ENCODE results near the gene CLNK. TPM values are rescaled to one million over a fixed set of nuclear protein-coding genes. Genes with fewer than 3 reads are reported as not detected.

Gene CLNK, protein sequence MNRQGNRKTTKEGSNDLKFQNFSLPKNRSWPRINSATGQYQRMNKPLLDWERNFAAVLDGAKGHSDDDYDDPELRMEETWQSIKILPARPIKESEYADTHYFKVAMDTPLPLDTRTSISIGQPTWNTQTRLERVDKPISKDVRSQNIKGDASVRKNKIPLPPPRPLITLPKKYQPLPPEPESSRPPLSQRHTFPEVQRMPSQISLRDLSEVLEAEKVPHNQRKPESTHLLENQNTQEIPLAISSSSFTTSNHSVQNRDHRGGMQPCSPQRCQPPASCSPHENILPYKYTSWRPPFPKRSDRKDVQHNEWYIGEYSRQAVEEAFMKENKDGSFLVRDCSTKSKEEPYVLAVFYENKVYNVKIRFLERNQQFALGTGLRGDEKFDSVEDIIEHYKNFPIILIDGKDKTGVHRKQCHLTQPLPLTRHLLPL
- total RNA-seq (2014; rRNA removed; shearing (Covaris generic)): 0.05 TPM in 1 of 2 replicates, not detected in the other
- 2.0 TPM in 2 replicates for total RNA-seq (2022)
- percentile 35 among the genes with signal in this experiment for Bru-seq, nascent RNA
- percentile 39 among the genes with signal in this experiment for BruChase-seq, experiment 1, labeled RNA remaining after a 6-hour chase
- percentile 37 among the genes with signal in this experiment for BruChase-seq, experiment 2, labeled RNA remaining after a 2-hour chase
- long read RNA-seq, partial matches to known transcripts: 2 of 8 reads
- long read RNA-seq, other reads (novel, unspliced or antisense): 6 of 8 reads

DNA sequence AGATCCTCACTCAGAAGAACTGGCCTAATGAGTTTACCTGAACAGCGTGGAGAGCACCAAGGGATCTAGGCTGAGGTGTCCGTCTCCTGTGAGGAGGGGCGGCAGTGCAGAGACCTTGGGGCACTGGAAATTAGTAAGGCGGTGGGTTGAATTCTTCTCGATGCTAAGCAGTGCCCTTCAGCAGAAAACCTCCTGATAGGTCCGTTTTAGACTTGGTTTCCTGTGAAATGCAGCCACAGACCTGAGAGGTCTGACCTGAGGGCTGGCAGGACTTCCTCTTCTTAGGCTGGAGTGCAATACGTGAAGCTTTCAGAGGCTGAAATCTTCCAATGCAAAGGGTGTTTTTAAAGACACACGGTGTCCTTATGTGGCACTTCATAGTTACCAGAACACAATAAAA, at the start of gene CLNK:
CLNK (minus strand) TSS at position 138 of the 400 bp plus-strand sequence. CDS start 16,899 bp downstream, outside the sequence.
- TF ChIP-seq, protein P1, sequence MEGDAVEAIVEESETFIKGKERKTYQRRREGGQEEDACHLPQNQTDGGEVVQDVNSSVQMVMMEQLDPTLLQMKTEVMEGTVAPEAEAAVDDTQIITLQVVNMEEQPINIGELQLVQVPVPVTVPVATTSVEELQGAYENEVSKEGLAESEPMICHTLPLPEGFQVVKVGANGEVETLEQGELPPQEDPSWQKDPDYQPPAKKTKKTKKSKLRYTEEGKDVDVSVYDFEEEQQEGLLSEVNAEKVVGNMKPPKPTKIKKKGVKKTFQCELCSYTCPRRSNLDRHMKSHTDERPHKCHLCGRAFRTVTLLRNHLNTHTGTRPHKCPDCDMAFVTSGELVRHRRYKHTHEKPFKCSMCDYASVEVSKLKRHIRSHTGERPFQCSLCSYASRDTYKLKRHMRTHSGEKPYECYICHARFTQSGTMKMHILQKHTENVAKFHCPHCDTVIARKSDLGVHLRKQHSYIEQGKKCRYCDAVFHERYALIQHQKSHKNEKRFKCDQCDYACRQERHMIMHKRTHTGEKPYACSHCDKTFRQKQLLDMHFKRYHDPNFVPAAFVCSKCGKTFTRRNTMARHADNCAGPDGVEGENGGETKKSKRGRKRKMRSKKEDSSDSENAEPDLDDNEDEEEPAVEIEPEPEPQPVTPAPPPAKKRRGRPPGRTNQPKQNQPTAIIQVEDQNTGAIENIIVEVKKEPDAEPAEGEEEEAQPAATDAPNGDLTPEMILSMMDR (conservative IDR thresholded peaks at IDR 0.05; ENCODE audit: low read length): no peak
- no peak for TF ChIP-seq EZH2phosphoT487 (IDR thresholded peaks at IDR 0.05; ENCODE audit: borderline replicate concordance, low read depth, low read length)
- peak; percentile 41 for DNase-seq (ENCODE audit: low spot score)
- H3K9me3 ChIP-seq (ENCODE audit: low read length): no peaks in the 10 kb centered on the region
- intact Hi-C loops (cut with micrococcal nuclease; ENCODE audit: unreplicated experiment): no loop called here
- H3K9me2 ChIP-seq (ENCODE audit: insufficient read depth, low read length): no peaks in the 10 kb centered on the region
- POLR2A ChIA-PET: interaction anchor here (1.1 to 3.0 kb wide), 3 partner anchors 10 to 37 kb away, joined by 5 to 14 read pairs (median 9); no protein-coding TSS in a partner anchor
- H3K27ac ChIP-seq (ENCODE audit: low read depth, low read length, poor library complexity, severe bottlenecking): no peak within 1 kb of the TSS
- H4K20me1 ChIP-seq (ENCODE audit: insufficient read depth, low read length): no peaks in the 10 kb centered on the region
- H3K36me3 ChIP-seq (ENCODE audit: insufficient read depth, low read length): no peaks in the 10 kb centered on the region
- no peaks in the 10 kb centered on the region for H3K79me2 ChIP-seq (ENCODE audit: insufficient read depth, low read depth, low read length)
- peak within 1 kb of the TSS; percentile 36; the same call in 1 of the 2 replicates for H3K4me2 ChIP-seq (ENCODE audit: low read length)
- peaks cover 24% of the 10 kb centered on the region for H3K4me1 ChIP-seq (ENCODE audit: insufficient read depth, low read length, poor library complexity, severe bottlenecking)
- H3K4me3 ChIP-seq (ENCODE audit: low read depth, low read length, poor library complexity, severe bottlenecking): no peak within 1 kb of the TSS
- peak within 1 kb of the TSS; percentile 93 for H2AFZ ChIP-seq (ENCODE audit: low read length)
- CTCF ChIA-PET (ENCODE audit: unreplicated experiment): no interaction called here
- BruUV-seq (replicated peaks): no TSS peak

DNA sequence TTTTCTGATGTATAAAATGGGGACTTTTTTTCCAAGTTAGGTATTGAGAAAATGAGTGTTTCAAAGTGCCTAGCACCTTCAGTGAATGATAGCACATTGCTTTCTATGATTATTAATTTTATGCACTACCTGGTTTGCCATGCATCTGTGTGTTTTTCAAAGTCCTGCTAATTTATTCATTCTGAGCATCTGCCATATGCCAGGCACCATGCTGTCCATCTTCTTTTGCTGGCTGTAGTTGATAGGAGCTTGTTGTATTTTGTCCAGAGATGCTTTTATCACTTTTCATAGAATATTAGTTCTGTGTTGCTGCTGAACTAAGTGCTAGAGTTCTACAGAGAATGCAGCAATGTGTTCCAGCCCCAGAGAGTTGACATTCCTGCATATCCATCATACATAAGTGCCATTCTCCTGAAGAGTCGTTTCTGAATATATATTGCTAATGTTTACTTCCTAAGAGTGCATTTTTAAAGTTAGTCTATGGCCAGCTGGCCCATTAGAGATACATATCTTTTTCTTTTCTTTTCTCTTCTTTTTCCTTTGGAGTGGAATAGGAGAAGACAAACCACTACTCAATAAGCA, 49.0 kb upstream of the CLNK start:
- intact Hi-C loops (cut with micrococcal nuclease; ENCODE audit: unreplicated experiment): no loop called here
- BruUV-seq (replicated peaks): no TSS peak
- Histone ChIP-seq H3K9me2 (ENCODE audit: insufficient read depth, low read length) (no peaks in the 10 kb centered on the region), H3K36me3 (ENCODE audit: insufficient read depth, low read length) (no peaks in the 10 kb centered on the region), H3K4me2 (ENCODE audit: low read length) (no peak overlapping the region), H3K4me1 (ENCODE audit: insufficient read depth, low read length, poor library complexity, severe bottlenecking) (peaks cover 17% of the 10 kb centered on the region), H3K27ac (ENCODE audit: low read depth, low read length, poor library complexity, severe bottlenecking) (no peak overlapping the region), H3K9me3 (ENCODE audit: low read length) (no peaks in the 10 kb centered on the region), H3K4me3 (ENCODE audit: low read depth, low read length, poor library complexity, severe bottlenecking) (no peak overlapping the region), H4K20me1 (ENCODE audit: insufficient read depth, low read length) (no peaks in the 10 kb centered on the region), H2AFZ (ENCODE audit: low read length) (no peak overlapping the region), H3K79me2 (ENCODE audit: insufficient read depth, low read depth, low read length) (no peaks in the 10 kb centered on the region)
- no peak for TF ChIP-seq EZH2phosphoT487 (IDR thresholded peaks at IDR 0.05; ENCODE audit: borderline replicate concordance, low read depth, low read length)
- TF ChIP-seq, protein P1 (conservative IDR thresholded peaks at IDR 0.05; ENCODE audit: low read length): no peak
- ChIA-PET CTCF (ENCODE audit: unreplicated experiment) (no interaction called here), POLR2A (no interaction called here)
- no peak for DNase-seq (ENCODE audit: low spot score)

Data from OCI-LY7 (cell line).